ENCODE results near the gene GOLIM4. TPM values are rescaled to one million over a fixed set of nuclear protein-coding genes. Genes with fewer than 3 reads are reported as not detected.
A peak's percentile ranks its signal among the peaks of the same experiment; 100 is the strongest.

GOLIM4 gene
- total RNA-seq, 1 donor from 2014 or later, result 21.8 TPM

GRCh38 chr3:168097381-168097780 lies 1.7 kb upstream of the GOLIM4 start:
- no peak for DNase-seq (ENCODE audit: low spot score)

DNA sequence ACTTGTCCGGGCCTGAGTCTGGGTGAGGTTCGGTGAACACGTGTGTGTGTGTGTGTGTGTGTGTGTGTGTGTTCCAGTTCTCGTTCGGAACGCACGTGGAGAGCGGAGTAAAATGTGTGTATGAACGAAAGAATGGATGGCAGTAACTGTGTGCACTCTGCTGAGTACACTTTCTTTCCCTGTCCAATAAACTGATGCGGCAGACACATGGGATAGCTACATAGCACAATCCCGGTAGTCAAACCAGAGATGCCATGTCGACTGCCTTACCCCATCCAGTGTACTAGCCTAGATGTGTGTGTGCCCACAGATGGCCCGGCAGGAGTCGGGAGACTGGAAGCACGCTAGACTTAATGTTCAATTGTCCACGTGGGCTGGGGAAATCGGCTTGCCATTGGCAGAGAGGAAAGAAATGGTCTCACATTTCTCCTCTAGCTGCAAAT lies 507 bp upstream of the GOLIM4 start:
- DNase-seq (ENCODE audit: low spot score), result peak; percentile 52

DNA sequence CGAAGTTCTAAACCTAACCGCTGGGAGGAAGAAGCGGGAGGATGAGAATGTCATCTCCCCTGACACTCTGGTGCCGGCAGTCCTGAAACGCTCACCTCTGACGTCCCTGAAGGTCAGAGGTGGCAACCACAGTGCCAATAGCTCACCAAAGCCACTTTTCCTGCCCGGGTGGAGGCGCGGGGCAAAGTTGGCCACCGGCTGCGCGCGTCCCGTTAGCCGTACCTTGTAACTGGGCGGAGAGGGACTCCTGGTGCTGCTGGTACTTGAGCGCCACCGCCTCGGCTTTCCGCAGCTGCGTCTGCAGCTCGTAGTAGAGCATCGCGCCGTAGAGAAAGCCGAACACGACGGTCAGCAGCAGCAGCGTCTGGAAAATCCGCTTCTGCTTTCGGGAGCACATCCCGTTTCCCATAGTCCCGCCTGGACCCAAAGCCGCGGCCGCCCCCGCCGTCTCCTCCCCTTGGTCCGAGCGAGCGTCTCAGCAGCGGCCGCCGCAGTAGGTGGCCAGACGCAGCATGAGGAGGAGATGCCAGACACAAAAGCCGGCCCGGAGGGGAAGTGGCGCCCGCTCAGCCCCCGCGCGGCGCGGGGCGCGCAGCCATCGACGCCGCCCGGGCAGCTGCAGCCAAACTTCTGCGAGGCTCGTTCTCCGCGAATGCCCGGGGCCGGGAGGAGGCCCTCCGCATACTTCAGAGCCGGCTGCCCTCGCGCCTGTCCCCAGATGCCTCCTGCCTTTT lies 680 bp downstream of the GOLIM4 start:
- peak; percentile 54 for DNase-seq (ENCODE audit: low spot score)

- DNase-seq (ENCODE audit: low spot score), result no peak
These were observed 1.2 kb downstream of the GOLIM4 start for GRCh38 chr3:168094580-168094876.

DNA sequence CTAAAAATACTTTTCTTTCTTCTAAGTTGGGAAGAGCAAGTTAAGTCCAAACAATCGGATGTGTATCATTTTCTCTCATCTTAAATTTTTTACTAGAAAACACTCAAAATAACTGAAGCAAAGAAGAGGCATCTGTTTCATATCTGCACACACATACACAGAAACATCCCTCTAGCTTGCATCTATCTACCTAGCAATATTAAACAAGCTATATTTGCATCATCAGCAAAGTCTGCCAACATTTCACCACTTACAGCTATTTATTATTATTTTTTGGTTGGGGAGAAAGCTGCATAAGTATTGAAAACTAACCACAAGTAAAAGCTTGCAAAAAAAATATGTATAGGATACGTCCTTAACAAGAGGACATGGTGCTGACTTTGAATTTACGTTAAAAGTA lies 1.9 kb downstream of the GOLIM4 start:
- no peak for DNase-seq (ENCODE audit: low spot score)

- no peak for DNase-seq (ENCODE audit: low spot score)
These were observed 2.5 kb downstream of the GOLIM4 start for GRCh38 chr3:168093229-168093628.

- no peak for DNase-seq (ENCODE audit: low spot score)
These were observed 3.8 kb downstream of the GOLIM4 start for GRCh38 chr3:168091941-168092340.

DNA sequence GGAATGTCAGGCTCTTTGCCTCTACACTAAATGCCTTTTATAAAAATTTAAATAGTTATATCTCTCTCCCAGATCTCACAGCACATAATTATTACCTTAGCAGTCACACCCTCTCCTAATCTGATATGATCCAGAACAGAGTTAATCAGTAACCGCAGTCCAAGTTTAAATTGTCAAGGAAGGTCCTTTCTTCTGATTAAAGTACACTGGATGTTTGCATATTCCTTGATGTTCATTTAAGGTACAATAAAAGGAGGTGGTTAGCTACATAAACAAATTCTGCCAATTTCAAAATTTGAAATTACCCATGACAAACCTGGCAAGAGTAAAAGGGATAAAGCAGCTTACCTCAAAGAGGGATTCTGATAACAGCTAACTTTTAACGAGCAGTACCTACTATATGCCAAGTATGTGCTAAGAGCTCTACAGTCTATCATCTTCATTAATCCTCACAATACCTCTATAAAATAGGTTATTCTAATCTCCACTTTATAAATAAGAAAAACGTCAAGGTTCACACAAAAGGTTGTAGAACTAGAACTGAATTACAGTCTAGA lies 4.3 kb downstream of the GOLIM4 start:
- no peak for DNase-seq (ENCODE audit: low spot score)

DNA sequence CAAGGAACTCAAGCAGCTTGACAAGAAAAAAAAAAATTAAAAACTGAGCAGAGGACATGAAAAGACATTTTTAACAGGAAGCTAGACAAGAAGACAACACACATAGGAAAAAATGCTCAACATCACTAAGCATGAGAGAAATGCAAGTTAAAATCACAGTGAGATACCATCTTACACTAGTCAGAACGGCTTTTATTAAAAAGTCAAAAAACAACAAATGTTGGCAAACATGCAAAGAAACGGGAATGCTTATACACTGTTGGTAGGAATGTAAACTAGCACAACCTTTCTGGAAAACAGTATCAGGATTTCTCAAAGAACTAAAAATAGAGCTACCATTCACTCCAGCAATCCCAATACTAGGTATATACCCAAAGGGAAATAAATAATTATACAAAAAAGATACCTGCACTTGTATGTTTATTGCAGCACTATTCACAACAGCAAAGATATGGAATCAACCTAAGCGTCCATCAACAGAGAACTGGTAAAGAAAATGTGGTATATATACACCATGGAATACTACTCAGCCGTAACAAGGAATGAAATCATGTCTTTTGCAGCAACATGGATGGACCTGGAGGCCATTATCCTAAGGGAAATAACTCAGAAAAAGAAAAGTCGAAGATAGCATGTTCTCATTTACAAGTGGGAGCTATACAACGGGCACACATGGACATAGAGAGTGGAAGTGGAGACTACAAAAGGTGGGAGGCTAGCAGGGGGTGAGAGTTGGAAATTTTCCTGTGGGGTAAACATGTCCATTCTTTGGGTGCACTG lies 5.2 kb downstream of the GOLIM4 start:
- DNase-seq (ENCODE audit: low spot score), result no peak

DNA sequence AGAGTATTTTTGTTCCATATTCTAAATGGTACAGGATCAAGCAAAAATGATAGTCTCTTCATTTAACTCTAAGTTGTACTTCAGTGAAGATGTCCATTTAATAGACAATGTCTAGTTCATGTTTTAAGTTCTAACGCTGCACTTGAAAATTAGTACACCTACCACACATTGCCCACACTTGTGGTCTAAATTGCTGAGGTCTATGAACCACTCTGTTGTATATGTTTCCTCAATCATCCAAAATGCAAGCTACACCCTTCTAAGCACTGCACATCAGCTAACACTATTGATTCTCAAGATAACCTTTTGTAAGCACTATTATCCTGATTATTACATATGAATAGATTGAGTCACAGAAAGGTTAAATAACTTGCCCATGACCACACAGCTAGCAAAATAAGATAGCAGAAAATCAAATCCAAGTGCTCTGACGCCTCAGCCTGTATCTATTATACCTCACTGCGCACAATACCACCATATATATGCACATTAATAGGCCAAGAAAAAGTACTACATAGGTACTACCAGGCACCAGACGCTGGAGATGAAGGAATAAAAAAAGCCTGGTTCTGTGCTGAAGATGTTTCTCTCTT lies 6.4 kb downstream of the GOLIM4 start:
- no peak for DNase-seq (ENCODE audit: low spot score)

DNA sequence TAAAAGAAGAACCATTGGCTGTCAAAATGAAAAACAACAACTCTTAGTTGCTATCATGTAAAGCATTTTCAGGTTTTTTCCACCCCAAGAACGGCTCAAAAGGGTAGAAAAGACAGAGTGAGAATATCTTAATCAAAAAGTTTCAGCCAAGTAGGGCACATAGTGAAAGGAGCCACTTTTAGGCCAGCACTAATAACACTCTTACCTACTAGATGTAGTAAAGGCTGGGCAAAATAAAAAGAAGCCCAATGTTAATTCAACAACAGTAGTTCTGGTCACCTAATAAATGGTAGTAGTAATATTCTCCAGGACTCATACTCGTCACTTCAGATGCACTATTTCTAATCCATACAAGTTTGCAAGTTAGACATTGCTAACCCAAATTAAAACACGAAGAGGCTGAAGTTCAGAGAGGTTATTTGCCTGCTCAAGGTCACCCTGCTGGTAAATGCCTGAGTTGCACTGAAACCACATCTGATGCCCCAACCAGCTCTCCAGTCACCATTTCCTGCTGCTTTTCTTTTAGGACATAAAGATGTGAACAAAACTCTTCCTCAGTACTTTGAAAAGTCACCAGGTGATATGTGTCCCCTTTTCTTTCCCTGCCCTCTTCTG lies 7.5 kb downstream of the GOLIM4 start:
- no peak for DNase-seq (ENCODE audit: low spot score)

DNA sequence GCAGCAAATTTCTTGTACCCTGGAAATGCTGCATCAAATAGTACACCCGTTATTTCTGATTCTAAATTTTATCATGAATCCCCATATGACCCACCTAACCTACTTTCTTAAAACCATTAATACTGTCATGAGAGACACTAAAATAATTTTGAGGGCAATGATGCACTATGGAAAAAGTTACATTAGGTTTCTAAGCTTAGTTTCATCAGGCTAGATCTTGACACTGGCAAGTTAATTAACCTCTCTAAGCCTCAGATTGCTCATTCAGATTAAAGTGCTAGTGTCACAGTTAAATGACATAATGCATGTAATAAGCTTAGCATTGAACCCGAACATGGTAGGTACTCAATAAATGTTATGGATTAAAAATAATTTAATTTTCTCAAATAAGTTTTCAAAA lies 8.2 kb downstream of the GOLIM4 start:
- DNase-seq (ENCODE audit: low spot score), result no peak

GRCh38 chr3:168086541-168087260 lies 9.0 kb downstream of the GOLIM4 start:
- DNase-seq (ENCODE audit: low spot score), result no peak

DNA sequence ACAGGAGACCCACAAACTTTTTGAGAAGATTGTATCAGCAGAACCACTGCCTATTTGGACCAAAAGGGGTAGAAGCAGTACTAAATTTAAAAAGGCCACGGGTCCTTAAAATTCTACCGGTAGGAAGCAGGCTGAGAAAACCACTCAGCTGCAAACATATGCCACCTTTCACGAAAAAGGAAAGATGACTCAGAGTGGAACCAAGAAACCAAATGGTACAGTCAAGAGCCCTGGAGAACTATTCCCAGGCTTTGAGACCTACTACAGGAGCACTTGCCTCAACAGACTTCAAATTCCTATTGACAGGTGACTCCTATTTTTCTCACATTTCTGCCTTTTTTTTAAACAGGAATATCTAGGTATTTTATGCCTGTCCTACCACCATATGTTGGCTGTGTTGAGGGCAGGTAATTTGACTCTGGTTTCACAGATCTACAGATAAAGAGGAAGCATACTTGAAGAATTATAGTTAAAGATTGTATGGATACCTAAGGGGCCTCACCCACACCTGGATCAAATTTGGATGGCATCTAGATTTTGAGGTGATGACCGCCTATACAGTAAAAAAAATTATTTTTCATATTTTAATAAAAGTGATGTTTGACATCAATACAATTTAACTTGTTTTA lies 10.1 kb downstream of the GOLIM4 start:
- no peak for DNase-seq (ENCODE audit: low spot score)

DNA sequence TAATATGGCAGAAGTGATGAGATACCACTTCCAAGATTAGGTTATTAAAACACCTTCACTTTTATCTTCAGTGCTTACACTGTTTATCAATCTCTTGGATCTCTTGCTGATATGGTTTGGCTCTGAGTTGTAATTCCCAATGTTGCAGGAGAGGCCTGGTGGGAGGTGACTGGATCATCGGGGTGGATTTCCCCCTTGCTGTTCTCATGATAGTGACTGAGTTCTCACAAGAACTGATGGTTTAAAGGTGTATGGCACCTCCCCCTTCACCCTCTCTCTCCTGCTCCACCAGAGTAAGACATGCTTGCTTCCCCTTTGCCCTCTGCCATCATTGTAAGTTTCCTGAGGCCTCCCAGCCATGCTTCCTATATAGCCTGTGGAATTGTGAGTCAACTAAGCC lies 11.8 kb downstream of the GOLIM4 start:
- no peak for DNase-seq (ENCODE audit: low spot score)

- no peak for DNase-seq (ENCODE audit: low spot score)
These were observed 13.9 kb downstream of the GOLIM4 start for GRCh38 chr3:168081856-168082255.

DNA sequence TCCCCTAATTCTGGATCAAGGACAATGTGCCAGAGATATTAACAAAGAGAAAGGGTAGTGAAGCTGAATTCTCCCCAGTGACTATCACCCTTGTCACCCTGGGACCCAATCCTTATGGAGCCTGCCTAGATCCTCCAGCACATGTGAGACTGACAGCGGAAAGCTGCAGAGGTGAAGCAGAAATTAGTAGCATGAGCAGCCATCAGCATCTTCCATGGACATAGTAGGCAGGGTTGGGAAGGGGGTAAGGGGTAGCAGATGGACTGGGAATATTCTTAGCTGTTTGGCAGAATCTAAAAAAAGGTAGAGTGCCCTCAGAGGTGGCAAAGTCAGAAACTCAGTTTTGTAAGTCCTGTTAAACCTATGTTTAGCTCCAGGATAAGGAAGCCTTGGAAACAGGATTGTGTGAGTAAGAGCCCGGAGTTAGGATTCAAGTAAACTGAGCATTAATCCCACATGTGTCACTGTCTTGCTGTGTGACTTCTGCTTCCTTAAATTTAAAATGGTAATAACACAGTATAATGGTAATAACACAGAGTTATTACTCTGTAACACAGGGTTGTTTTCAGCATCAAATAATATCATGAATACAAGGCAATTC lies 14.5 kb downstream of the GOLIM4 start:
- no peak for DNase-seq (ENCODE audit: low spot score)

GRCh38 chr3:168080499-168081170 lies 15.1 kb downstream of the GOLIM4 start:
- DNase-seq (ENCODE audit: low spot score), result no peak

- DNase-seq (ENCODE audit: low spot score), result no peak
These were observed 15.7 kb downstream of the GOLIM4 start for GRCh38 chr3:168080022-168080421.

DNA sequence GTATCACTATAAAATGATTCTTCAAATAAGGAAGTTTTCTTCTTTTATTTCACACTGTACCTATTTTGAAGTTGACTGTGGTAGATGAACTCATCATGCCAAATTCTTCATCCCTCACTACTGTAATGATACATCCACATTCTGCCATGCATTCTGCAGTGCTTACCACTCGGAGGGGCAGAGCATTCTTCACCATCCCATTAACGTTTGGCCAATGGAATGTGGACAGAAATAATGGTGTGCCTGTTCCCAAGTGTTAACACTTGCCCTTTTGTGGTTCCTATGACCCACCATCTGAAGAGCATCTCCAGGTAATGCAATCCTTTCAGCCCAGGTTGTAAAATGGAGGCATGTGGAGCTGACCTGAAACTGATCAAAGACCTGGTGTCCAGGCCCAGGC lies 18.6 kb downstream of the GOLIM4 start:
- DNase-seq (ENCODE audit: low spot score), result no peak

All from ureter (tissue), 1 donor.